Vagina (tissue), 2 donors: Measurements from ENCODE around the gene CCL26. TPM values are rescaled to one million over a fixed set of nuclear protein-coding genes. Genes with fewer than 3 reads are reported as not detected.

ENCODE experiments used
- DNase-seq, 2 donors: peaks; one replicate each; pipeline ENCODE4 v3.0.0-alpha.2; 2017; ENCODE audit errors: extremely low spot score in 2 of 2
- H3K27ac ChIP-seq: fragments of 200-600 bp; sonication (generic); one replicate; pipeline ENCODE4 v1.5.1; 2019
- H3K27me3 ChIP-seq: fragments of 200-600 bp; sonication (generic); one replicate; pipeline ENCODE4 v1.5.1; 2019
- H3K36me3 ChIP-seq, 2 donors: fragments of 200-600 bp; sonication (generic); one replicate each; pipeline ENCODE4 v1.5.1; 2017 to 2019
- H3K4me1 ChIP-seq: fragments of 200-600 bp; sonication (generic); one replicate; pipeline ENCODE4 v1.5.1; 2019
- H3K4me3 ChIP-seq, 2 donors: fragments of 200-600 bp; sonication (generic); 1 replicate in 1 of 2; 2 replicates in 1 of 2; pipeline ENCODE4 v1.5.1; 2016 to 2019
- H3K9me3 ChIP-seq: fragments of 200-600 bp; sonication (generic); one replicate; pipeline ENCODE4 v1.5.1; 2019
- POLR2A ChIP-seq, 2 donors: fragments of 450-650 bp; IDR thresholded peaks; one replicate each; pipeline ENCODE4 v1.6.1; 2017; ENCODE audit warnings: antibody characterized with exemption in 2 of 2, mild to moderate bottlenecking in 2 of 2, moderate library complexity in 2 of 2
- POLR2AphosphoS5 ChIP-seq, 2 donors: sonication (generic); formaldehyde crosslinking; IDR thresholded peaks; one replicate each; pipeline ENCODE4 v1.9.0; 2017; ENCODE audit warnings: antibody characterized with exemption in 2 of 2, mild to moderate bottlenecking in 2 of 2, low read depth in 1 of 2; ENCODE audit not compliant: insufficient read depth in 1 of 2
- intact Hi-C: fragments of 100-400 bp; cut with DNase I; formaldehyde crosslinking; loops from one replicate; pipeline ENCODE4 v1.15.1; 2023
- total RNA-seq: library from RNA; depleted of rRNA; stranded (reverse); fragments of >200 nt; gene quantifications from one replicate; pipeline ENCODE4 v1.2.3, GENCODE V29; 2016
- TF ChIP-seq, protein P1 (sequence below), 3 experiments: fragments of 450-650 bp in 2 of 3; fragments of 200-600 bp in 1 of 3; sonication (generic) in 1 of 3; IDR thresholded peaks; one replicate each; pipeline ENCODE4 v1.5.1; 2017 to 2019; ENCODE audit warnings: antibody characterized with exemption in 3 of 3, mild to moderate bottlenecking in 2 of 3, moderate library complexity in 2 of 3

The CCL26 gene
- total RNA-seq, 1 donor from 2014 or later = not detected

- TF ChIP-seq, protein P1, sequence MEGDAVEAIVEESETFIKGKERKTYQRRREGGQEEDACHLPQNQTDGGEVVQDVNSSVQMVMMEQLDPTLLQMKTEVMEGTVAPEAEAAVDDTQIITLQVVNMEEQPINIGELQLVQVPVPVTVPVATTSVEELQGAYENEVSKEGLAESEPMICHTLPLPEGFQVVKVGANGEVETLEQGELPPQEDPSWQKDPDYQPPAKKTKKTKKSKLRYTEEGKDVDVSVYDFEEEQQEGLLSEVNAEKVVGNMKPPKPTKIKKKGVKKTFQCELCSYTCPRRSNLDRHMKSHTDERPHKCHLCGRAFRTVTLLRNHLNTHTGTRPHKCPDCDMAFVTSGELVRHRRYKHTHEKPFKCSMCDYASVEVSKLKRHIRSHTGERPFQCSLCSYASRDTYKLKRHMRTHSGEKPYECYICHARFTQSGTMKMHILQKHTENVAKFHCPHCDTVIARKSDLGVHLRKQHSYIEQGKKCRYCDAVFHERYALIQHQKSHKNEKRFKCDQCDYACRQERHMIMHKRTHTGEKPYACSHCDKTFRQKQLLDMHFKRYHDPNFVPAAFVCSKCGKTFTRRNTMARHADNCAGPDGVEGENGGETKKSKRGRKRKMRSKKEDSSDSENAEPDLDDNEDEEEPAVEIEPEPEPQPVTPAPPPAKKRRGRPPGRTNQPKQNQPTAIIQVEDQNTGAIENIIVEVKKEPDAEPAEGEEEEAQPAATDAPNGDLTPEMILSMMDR (IDR thresholded peaks at IDR 0.05) = no peak
- TF ChIP-seq POLR2A (IDR thresholded peaks at IDR 0.05) = no peak
- TF ChIP-seq POLR2AphosphoS5 (IDR thresholded peaks at IDR 0.05; ENCODE audit: insufficient read depth in 1 of 2, low read depth in 1 of 2) = no peak
- H3K9me3 ChIP-seq = peaks cover 13% of the 10 kb centered on the region
- no peak overlapping the region for H3K4me3 ChIP-seq
- no peaks in the 10 kb centered on the region for H3K4me1 ChIP-seq
- no peak for DNase-seq
- intact Hi-C loops = no loop called here
- no peak overlapping the region for H3K27ac ChIP-seq
- no peaks in the 10 kb centered on the region for H3K27me3 ChIP-seq
- H3K36me3 ChIP-seq = no peaks in the 10 kb centered on the region
Observed at GRCh38 chr7:75804705-75805104, 32.7 kb upstream of the CCL26 start.

DNA sequence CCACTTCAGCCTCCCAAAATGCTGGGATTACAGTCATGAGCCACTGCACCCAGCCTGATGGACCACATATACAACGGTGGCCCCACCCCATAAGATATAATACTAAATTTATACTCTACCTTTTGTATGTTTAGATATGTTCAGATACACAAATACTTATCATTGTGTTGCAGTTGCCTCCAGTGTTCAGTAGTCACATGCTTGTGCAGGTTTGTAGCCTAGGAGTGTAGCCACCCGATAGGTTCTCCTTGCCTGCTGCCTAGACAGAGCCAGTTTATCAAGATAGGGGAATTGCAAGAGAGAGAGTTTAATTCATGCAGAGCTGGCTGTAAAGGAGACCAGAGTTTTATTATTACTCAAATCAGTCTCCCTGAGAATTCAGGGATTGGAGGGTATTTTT is 32.0 kb upstream of the CCL26 start:
- TF ChIP-seq POLR2A (IDR thresholded peaks at IDR 0.05) (no peak), POLR2AphosphoS5 (IDR thresholded peaks at IDR 0.05; ENCODE audit: insufficient read depth in 1 of 2, low read depth in 1 of 2) (no peak)
- TF ChIP-seq, protein P1 (IDR thresholded peaks at IDR 0.05) = no peak
- no peak overlapping the region for H3K4me3 ChIP-seq
- no peak overlapping the region for H3K27ac ChIP-seq
- H3K9me3 ChIP-seq = peaks cover 13% of the 10 kb centered on the region
- intact Hi-C loops = no loop called here
- no peaks in the 10 kb centered on the region for H3K36me3 ChIP-seq
- no peaks in the 10 kb centered on the region for H3K27me3 ChIP-seq
- no peak for DNase-seq
- no peaks in the 10 kb centered on the region for H3K4me1 ChIP-seq

DNA sequence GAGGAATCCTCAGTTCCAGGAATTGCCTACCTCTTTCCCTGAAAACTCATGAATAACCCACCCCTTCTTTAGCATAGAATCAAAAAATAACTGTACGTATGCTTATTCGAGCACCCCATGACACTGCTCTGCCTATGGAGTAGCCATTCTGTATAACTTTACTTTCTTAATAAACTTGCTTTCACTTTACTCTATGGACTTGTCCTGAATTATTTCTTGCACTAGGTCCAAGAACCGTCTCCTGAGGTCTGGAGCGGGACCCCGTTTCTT is 30.5 kb upstream of the CCL26 start:
- DNase-seq = no peak
- no peak overlapping the region for H3K4me3 ChIP-seq
- TF ChIP-seq POLR2A (IDR thresholded peaks at IDR 0.05) = no peak
- TF ChIP-seq, protein P1 (IDR thresholded peaks at IDR 0.05) = no peak
- TF ChIP-seq POLR2AphosphoS5 (IDR thresholded peaks at IDR 0.05; ENCODE audit: insufficient read depth in 1 of 2, low read depth in 1 of 2) = no peak
- H3K27ac ChIP-seq = no peak overlapping the region
- intact Hi-C loops = no loop called here
- no peaks in the 10 kb centered on the region for H3K27me3 ChIP-seq
- no peaks in the 10 kb centered on the region for H3K4me1 ChIP-seq
- H3K36me3 ChIP-seq = no peaks in the 10 kb centered on the region
- peaks cover 12% of the 10 kb centered on the region for H3K9me3 ChIP-seq

GRCh38 chr7:75798770-75799169 is 26.8 kb upstream of the CCL26 start:
- Histone ChIP-seq H3K9me3 (no peaks in the 10 kb centered on the region), H3K36me3 (no peaks in the 10 kb centered on the region), H3K27me3 (no peaks in the 10 kb centered on the region), H3K4me3 (no peak overlapping the region), H3K27ac (no peak overlapping the region), H3K4me1 (peaks cover 14% of the 10 kb centered on the region)
- DNase-seq = no peak
- intact Hi-C loops = no loop called here
- TF ChIP-seq, protein P1 (IDR thresholded peaks at IDR 0.05) = no peak

DNA sequence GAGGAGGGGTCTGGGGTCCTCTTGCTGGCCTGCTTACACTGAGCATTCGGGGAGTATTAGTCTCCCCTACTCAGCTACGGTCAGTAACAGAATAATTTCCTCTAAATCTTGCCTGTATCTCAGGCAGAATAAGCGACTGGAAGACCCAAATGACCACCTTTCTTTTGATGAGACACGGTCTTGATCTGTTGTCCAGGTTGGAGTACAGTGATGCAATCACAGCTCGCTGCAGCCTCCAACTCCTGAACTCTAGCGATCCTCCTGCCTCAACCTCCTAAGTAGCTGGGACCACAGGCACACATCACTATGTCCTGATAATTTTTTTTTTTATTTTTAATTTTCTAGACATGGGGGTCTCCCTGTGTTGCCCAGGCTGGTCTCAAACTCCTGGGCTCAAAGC is 24.4 kb upstream of the CCL26 start:
- peak overlapping the region; percentile 53 for H3K27ac ChIP-seq
- peaks cover 25% of the 10 kb centered on the region for H3K4me1 ChIP-seq
- intact Hi-C loops = no loop called here
- TF ChIP-seq, protein P1 (IDR thresholded peaks at IDR 0.05) = no peak
- TF ChIP-seq POLR2A (IDR thresholded peaks at IDR 0.05) (no peak), POLR2AphosphoS5 (IDR thresholded peaks at IDR 0.05; ENCODE audit: insufficient read depth in 1 of 2, low read depth in 1 of 2) (no peak)
- no peak overlapping the region for H3K4me3 ChIP-seq
- no peak for DNase-seq
- H3K27me3 ChIP-seq = no peaks in the 10 kb centered on the region
- H3K36me3 ChIP-seq = no peaks in the 10 kb centered on the region
- H3K9me3 ChIP-seq = no peaks in the 10 kb centered on the region
